DMS 273 (cell line): ENCODE data around the gene AARSD1.
"Not testable (repeated sequence)": the region's sequence is repeated elsewhere in the genome, so short reads cannot be mapped to it uniquely, and the experiment has no call there.

Experiments used
- DNase-seq: peaks from one replicate; lab custom pipeline; 2025; ENCODE audit not compliant: unreplicated experiment; lab: John Stamatoyannopoulos, UW

Gene AARSD1, protein sequence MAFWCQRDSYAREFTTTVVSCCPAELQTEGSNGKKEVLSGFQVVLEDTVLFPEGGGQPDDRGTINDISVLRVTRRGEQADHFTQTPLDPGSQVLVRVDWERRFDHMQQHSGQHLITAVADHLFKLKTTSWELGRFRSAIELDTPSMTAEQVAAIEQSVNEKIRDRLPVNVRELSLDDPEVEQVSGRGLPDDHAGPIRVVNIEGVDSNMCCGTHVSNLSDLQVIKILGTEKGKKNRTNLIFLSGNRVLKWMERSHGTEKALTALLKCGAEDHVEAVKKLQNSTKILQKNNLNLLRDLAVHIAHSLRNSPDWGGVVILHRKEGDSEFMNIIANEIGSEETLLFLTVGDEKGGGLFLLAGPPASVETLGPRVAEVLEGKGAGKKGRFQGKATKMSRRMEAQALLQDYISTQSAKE

DNA sequence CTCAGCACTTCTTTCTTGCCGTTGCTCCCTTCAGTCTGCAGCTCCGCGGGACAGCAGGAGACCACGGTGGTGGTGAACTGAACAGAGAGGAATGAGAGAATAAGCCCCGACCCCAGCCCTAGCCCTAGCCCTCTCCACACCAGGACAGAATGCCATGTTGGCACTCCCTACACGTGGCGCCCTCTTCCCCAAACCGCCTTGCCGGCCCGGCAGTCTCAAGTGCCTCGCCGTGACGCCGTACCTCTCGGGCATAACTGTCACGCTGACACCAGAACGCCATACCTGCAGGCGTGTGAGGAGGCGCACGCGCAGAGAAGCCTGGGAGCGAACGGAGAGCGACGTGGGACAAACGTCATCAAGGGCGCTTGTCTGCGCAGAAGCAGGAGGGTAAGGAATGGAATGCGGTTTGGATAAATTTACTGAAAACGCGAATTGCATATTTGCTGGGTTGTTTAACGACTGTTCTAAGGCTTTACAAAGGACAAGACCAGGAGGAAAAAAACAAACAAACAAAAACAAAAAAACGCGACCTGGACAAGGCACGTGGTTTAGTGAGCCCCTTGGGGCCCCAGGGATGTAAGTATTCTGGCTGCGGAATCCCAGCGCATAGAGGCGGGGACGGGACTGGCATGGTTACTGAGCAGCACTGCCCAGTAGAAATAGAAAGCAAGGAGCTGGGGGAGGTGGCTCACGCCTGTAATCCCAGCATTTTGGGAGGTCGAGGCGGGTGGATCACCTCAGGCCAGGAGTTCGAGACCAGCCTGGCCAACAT lies at the start of gene AARSD1:
Gene AARSD1 (minus strand): TSS at position 294 of the 772 bp plus-strand sequence. CDS start 14 bp downstream, at position 280.
- peak; percentile 96 for DNase-seq

DNA sequence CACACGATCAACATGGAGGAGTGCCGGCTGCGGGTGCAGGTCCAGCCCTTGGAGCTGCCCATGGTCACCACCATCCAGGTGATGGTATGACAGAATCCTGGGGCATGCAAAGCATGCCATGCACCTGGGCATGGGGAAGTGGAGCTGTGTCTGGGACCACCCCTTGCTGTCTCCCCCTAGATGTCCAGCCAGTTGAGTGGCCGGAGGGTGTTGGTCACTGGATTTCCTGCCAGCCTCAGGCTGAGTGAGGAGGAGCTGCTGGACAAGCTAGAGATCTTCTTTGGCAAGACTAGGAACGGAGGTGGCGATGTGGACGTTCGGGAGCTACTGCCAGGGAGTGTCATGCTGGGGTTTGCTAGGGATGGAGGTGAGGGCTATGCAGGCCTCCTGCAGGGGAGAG lies 49.0 kb upstream of the AARSD1 start:
- no peak for DNase-seq

DNA sequence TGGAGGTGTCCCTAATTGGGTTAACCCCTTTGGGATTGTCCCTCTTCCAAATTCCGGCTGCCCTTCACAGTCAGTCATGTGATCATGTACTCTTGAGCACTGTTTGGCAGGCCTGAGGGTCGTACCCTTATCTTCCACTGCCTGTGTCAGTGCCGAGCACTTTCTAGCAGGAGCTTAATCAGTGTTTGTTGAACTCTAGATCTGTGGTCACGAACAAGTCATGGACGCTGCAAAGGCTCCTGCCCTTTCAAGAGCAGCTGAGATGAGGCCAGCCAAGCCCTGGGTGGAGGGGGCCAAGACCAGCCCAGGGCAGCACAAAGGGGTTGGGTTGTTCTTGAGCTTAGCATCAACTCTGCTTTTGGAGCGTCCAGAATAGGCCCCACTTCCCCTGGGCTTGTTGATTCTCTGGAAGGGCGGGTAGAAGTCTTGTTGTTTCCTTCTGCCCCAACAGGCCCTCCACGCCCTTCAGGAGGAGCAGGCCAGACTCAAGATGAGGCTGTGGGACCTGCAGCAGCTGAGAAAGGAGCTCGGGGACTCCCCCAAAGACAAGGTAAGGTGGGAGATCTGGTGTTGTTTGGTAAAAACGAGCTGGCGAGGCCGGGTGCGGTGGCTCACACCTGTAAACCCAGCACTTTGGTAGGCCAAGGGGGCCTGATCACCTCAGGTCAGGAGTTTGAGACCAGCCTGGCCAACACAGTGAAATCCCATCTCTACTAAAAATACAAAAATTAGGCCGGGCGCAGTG lies 47.6 kb upstream of the AARSD1 start:
- DNase-seq: no peak

DNA sequence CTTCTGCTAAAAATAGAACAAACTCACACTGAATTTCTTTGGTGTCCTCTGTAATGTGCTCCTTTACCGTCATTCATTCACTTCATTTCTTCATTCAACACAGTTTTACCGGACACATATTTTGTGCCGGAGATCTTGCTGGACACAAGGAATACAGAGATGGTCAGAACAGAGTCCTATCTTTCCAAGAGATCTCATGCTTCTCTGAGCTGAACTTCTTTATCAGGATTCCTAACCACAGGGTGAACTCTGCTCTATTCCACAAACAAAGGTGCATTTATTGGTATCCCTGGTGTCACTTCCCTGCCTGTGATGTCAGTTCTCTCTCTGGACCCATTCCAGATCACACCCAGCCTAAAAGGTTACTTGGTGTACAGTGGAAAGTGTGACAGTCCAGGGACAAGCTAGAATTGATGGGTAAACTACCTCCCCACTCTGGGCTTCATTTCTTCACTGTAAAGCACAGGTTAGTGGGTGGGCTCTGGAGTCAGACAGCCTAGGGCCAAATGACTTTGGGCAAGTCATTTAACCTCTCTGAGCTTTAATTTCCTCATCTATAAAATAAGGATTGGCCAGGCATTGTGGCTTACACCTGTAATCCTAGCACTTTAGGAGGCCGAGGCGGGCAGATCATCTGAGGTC lies 46.5 kb upstream of the AARSD1 start:
- DNase-seq: no peak

DNA sequence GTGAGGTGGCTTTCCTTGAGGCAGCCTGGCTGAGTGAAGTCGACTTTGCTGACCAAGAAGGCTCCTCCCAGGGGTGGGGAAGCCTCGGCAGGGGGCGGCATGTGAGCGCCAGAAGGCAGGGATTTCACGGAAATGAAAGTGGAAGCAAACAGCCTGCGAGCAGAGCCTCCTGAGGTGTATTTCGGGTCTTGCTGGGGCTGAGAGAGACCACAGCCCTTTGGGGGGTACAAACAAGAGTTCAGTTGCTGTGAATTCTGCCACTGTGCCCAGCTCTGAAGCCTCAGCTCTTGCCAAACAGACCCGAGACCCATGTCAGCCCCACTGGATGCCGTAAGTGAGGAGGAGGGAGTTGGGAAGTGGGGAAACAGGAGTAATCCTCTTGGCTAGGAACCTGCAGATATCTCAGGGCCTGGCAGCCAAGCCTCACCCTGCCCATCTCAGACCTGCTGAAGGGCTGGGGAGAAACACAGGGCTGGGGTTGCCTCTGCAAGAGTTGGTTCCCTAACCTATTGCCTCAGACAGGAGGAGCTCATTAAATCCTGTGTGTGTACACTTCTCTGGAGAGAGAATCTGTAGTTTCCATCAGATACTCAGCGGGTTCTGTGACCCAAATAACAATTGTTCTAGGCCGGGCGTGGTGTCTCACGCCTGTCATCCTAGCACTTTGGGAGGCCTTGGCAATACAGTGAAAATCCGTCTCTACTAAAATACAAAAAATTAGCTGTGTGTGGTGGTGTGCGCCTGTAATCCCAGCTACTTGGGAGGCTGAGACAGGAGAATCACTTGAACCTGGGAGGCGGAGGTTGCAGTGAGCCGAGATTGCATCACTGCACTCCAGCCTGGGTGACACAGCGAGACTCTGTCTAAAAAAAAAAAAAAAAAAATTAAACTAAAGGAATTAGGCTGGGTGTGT lies 42.6 kb upstream of the AARSD1 start, which contains the start of gene IFI35:
Gene IFI35 (plus strand): TSS at position 146 of the 913 bp plus-strand sequence. CDS start 164 bp downstream, at position 310.
- DNase-seq: peak; percentile 91

DNA sequence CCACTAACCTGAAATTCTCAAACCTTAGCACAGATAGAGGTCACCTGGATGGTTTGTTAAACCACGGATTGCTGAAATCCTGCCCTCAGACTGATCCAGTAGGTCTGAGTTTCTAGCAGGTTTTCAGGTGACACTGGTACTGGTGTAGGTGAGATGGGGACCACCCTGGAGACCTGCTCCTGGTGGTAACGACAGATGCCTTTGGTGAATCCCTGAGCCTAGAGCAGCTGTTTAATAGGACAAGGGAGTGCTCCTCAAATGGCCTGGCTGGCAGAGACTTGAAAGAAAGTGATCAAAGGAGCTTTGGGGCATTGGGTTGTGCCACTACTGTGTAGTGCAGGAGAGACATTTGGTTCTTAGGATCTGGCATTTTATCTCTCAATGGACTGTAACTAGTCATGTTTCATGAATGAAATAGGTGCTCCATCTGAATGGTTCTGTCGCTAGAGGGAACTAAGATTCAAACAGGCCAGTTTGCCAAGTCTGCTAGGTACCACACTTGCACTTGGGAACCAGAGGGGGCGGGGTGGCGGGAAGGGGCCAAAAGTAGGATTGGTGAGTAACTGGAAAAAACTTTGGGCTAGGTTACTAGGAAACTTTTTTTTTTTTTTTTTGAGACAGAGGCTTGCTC lies 39.4 kb upstream of the AARSD1 start:
- DNase-seq: peak; percentile 87

DNA sequence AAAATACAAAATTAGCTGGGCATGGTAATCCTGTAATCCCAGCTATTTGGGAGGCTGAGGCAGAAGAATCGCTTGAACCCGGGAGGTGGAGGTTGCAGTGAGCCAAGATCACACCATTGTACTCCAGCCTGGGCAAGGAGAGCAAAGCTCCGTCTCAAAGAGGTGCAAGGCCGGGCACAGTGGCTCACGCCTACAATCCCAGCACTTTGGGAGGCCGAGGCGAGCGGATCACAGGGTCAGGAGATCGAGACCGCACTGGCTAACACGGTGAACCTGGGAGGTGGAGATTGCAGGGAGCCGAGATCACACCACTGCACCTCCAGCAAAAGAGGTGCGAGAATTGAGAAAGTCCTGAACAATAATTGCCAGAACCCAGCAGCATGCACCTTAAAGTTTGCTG lies 36.6 kb upstream of the AARSD1 start:
- not testable (repeated sequence) for DNase-seq

DNA sequence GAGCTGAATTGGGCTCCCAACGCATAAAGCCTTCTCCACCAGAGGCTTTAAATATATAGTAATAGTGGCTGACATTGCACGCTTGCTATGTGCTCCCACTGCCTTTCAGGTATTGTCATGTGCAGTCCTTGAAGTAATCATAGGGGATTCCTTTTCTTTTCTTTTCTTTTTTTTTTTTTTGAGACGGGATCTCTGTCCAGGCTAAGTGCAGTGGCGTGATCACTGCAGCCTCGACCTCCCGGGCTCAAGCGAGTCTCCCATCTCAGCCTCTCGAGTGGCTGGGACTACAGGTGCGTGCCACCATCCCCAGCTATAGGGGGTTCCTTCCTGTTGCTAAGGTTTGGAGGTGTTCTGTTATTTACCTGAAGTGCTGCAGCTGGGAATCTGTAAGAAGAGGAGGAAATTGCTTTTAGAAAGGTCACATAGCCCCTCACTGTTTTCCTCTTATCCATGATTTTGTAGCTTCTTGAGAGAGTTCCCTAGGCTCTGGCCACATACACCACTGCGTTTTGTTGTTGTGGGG lies 34.8 kb upstream of the AARSD1 start:
- no peak for DNase-seq

DNA sequence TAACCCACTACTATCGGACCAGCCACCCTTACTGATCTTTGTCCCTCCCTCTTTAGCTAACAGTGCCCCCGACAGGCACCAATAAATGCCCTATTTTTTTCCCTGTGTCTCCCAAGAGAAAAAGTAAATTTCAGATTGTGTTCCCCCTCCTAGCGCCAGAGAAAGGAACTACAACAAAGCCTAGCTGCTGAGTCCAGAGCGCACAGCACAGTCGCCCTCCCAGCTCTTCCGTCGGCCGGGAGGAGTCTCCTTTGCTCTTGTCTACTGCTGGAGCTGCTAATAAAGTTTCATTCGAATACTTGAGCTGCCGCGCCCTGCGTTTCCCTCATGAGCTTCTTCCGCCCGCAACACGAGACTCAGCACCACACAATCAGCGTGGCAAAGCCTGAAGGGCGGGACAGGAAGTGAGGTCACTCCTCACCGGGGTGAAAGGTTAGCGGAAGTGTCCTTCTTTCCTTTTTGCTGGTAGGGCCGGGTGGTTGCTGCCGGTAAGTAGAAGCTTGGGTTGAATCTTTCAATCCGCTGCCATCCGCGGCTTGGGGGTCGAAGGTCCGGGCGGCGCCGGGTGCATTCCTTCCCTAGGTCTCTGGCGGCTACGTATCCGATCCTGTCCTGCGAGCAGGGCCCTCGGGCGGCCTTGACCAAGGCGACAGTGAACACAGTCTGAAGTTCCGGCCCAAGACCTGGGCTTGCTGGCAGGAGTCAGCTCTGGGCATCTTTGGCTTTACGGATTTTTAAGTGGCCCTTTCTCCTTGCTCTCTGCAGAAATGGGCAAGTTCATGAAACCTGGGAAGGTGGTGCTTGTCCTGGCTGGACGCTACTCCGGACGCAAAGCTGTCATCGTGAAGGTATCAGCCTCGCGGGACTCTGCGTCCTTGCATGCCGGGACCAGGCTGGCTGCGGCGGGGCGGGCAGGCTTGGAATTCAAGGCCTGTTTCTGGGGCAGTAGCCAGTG lies 34.0 kb upstream of the AARSD1 start, which contains the start of gene RPL27:
Gene RPL27 (plus strand): TSS at position 436 of the 955 bp plus-strand sequence. CDS start 332 bp downstream, at position 768.
- DNase-seq: peak; percentile 100

DNA sequence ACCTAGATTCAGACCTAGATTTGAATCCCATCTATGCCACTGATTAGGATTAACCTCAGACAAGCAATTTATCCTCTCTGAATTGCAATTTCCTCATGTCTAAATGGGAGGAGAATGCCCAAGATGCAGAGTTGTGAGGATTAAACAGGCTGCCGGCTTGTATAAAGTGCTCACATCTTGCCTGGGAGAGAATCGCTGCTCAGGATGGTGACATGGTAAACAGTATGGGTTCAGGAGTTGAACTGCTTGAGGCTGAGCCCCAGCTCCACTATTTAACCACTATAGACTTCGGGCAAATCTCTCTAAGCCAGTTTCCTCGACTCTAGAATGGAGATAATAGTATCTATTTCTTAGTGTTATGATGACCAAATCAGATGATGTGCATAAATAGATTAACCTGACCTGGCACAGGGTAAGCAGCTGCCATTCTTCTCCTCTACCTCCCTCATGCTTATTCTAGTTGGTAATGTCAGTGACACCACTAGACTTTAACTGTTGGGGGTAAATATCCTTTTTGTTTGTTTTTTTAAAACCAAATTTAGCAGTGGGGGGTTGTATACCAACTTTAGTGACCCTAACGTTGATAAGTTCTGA lies 33.2 kb upstream of the AARSD1 start:
- DNase-seq: peak; percentile 55

DNA sequence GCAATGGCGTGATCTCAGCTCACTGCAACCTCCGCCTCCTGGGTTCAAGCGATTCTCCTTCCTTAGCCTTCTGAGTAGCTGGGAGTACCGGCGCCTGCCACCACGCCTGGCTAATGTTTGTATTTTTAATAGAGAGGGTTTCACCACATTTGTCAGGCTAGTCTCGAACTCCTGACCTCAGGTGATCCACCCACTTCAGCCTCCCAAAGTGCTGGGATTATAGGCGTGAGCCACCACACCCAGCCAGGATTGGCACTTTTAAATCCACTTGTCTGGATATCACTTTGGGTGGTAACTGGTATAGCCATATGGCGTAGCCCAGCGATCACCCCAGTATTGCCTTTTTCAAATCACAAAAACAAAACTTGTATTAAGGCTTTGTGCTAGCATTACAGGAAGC lies 29.7 kb upstream of the AARSD1 start:
- DNase-seq: not testable (repeated sequence)

DNA sequence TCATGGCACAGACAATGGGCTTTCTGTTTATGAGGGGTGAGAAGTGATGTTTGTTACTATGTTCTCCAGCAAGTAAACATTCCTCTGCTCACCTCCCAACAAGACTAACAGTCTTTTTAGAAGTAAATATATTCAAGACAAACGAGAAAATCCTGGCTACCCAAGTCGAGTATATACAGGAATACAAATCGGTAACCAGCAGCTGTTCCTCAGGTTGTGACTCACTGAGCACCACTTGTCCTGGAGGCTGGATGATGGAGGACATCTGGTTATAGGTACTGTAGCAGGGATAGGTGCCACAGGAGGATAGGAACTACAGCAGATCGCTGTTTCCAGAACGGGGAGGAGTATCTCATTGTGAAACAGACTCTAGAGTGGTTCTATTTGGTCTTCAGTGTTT lies 28.6 kb upstream of the AARSD1 start:
- DNase-seq: no peak

DNA sequence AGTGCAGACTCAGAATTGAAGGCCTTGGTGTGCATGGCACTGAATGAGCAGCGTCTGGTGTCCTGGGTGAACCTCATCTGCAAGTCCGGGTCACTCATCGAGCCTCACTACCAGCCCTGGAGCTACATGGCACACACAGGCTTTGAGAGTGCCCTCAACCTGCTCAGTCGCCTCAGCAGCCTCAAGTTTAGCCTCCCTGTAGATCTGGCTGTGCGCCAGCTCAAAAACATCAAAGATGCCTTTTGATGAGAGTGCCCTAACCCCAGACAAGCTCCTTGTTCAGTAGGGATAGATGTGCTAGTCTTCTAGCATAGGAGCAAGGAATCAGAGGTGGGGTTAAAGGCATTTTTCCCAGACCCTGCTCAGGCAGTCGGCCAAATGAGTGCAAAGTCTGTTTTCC lies 27.2 kb upstream of the AARSD1 start:
- no peak for DNase-seq

DNA sequence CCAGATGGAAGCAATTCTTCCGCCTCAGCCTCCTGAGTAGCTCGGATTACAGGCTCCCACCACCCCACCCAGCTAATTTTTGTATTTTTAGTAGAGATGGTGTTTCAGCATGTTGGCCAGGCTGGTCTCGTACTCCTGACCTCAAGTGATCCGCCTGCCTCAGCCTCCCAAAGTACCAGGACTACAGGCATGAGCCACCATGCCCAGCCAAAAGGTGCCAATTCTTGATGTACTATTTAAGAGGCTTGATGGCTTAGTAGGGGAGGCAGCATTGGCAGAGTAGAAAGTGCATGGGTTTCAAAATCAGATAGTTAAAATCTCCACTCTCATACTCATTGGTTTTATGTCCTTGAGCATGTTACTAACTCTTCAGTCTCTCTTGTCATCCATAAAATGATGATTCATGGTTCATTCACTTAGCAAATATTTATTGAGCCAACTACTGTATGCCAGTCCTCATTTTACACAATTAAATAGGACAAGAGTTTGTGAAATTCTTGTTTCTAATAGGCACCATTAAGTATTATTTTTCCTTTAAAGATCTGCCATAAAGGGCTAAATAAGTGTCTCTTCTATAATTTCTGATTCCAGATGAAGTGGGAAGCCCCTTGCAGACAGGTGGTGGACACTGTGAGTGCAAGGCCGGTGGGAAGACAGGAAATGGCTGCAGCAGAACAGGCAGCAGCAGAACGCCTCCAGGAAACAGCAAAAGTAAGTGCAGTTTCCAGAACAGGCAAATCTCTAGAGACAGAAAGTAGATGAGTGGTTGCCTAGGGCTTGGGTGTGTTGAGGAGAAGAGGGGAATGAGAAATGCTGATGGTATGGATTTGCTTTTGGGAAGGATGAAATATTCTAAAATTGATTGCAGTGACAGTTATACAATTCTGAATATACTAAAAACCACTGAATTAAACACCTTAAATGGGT lies 25.7 kb upstream of the AARSD1 start:
- no peak for DNase-seq

DNA sequence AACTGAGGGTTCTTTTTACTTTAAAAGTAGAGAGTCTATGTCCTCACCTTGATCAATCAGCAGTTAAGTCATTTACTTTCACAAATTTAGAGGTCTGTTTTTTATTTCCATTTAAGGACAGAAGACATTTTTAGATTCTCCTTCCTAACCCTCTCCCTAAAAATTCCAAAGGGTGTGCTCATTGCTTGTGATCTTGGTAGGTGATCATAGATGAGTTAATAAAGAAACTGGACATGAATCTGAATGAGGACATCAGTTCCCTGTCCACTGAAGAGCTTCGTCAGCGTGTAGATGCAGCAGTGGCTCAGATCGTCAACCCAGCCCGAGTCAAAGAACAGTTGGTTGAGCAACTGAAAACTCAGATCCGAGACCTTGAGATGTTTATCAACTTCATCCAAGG lies 24.9 kb upstream of the AARSD1 start:
- no peak for DNase-seq

DNA sequence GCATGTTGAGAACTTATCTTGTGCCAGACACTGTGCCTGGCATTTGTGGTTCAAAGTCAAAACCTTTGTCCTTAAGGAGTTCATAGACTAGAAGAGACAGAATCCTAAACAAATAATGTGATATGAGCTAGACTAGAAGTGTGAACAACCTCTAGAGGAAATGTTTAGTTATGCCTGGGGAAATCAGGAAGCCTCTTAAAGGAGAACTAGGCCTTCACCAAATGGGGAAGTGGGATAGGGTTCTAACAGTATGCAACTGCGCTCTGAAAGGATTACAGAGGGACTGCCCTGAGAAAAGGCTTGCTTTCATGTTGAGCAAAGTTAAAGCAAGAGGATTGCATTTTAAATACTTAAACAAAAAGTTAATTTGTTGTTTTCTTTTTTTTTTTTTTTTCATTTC lies 21.0 kb upstream of the AARSD1 start:
- no peak for DNase-seq
